Activated CD4-positive, alpha-beta T cell treated with anti-CD3 and anti-CD28 coated beads for 48 hours (primary cell): ENCODE data around the gene PSMC3IP.
"Not testable (repeated sequence)": the region's sequence is repeated elsewhere in the genome, so short reads cannot be mapped to it uniquely, and the experiment has no call there.

ENCODE experiments used
- DNase-seq: peaks from one replicate; pipeline ENCODE4 v3.0.0-alpha.2; 2020

The PSMC3IP gene

GRCh38 chr17:42559075-42559474 lies 18.5 kb downstream of the PSMC3IP start:
- DNase-seq = no peak

- DNase-seq = not testable (repeated sequence)
These were observed 21.4 kb downstream of the PSMC3IP start for GRCh38 chr17:42555961-42556617.

- DNase-seq = no peak
These were observed 22.4 kb downstream of the PSMC3IP start for GRCh38 chr17:42555122-42555622.

- peak; percentile 80 for DNase-seq
These were observed 23.0 kb downstream of the PSMC3IP start for GRCh38 chr17:42554250-42555121.

- peak; percentile 31 for DNase-seq
These were observed 23.7 kb downstream of the PSMC3IP start for GRCh38 chr17:42553866-42554249.

GRCh38 chr17:42553161-42553818 lies 24.2 kb downstream of the PSMC3IP start:
- DNase-seq = no peak

GRCh38 chr17:42552736-42553135 lies 24.8 kb downstream of the PSMC3IP start, which contains the start of gene HSD17B1:
Gene HSD17B1, plus strand, starts transcription at chr17:42552923. Its CDS starts 11 bp downstream, at chr17:42552934.
- DNase-seq = not testable (repeated sequence)

- DNase-seq = no peak
These were observed 28.4 kb downstream of the PSMC3IP start for GRCh38 chr17:42548993-42549755.

- DNase-seq = peak; percentile 87
These were observed 29.3 kb downstream of the PSMC3IP start for GRCh38 chr17:42548070-42548837.

GRCh38 chr17:42547698-42548069 lies 29.8 kb downstream of the PSMC3IP start:
- DNase-seq = no peak

- DNase-seq = no peak
These were observed 30.5 kb downstream of the PSMC3IP start for GRCh38 chr17:42547001-42547461.

- not testable (repeated sequence) for DNase-seq
These were observed 31.6 kb downstream of the PSMC3IP start for GRCh38 chr17:42545755-42546505.

- no peak for DNase-seq
These were observed 32.6 kb downstream of the PSMC3IP start for GRCh38 chr17:42544874-42545283.

GRCh38 chr17:42543190-42544079 lies 34.1 kb downstream of the PSMC3IP start:
- DNase-seq = no peak

- peak; percentile 24 for DNase-seq
These were observed 36.3 kb downstream of the PSMC3IP start for GRCh38 chr17:42541041-42541833.

GRCh38 chr17:42540558-42540957 lies 37.0 kb downstream of the PSMC3IP start:
- DNase-seq = not testable (repeated sequence)

- DNase-seq = no peak
These were observed 39.0 kb downstream of the PSMC3IP start for GRCh38 chr17:42538482-42538881.

- DNase-seq = no peak
These were observed 39.6 kb downstream of the PSMC3IP start for GRCh38 chr17:42537826-42538451.
